ENCODE results near the gene UBXN10. TPM values are rescaled to one million over a fixed set of nuclear protein-coding genes. Genes with fewer than 3 reads are reported as not detected.

UBXN10 gene
- total RNA-seq, 2 experiments from 2014 or later, result 0.22 to 0.44 TPM

DNA sequence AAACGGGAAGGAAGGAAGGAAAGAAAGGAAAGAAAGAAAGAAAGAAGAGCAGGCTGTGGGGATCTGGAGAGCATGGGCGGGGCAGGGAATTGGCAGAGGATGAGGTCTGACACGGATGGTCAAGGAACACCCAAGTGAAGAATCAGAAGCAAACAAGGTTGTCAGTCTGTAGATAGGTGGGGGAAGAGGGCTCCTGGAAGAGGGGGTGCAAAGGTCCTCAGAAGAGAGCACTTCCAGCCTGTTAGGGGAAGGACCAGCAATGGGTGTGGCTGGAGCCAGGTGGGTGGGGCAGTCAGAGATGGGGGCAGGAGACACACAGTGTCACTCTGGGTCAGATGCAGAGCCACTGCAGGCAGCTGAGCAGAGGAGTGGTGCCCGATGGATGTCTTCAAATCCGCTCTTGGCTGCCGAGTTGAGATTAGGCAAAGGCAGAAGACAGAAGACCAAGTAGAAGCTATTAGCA, 11.5 kb downstream of the UBXN10 start:
- peaks cover 4% of the 10 kb centered on the region for H3K4me1 ChIP-seq (ENCODE audit: insufficient read depth, low read length)
- no peaks in the 10 kb centered on the region for H3K36me3 ChIP-seq (ENCODE audit: insufficient read depth, low read length)
- intact Hi-C loops (cut with DNase I, micrococcal nuclease), result loop anchor here in 1 of 2 experiments (5.0 to 10.0 kb wide), 2 partner anchors 223 to 295 kb away; partner anchors contain the start of gene PLA2G2A
- H3K9me3 ChIP-seq (ENCODE audit: control insufficient read depth in 1 of 2, insufficient read depth in 1 of 2, low read length in 2 of 2), result no peaks in the 10 kb centered on the region
- Mint-ChIP-seq H3K27ac (no peak overlapping the region), H3K4me3 (no peak overlapping the region), H3K4me1 (ENCODE audit: low read depth) (no peaks in the 10 kb centered on the region), H3K9me3 (no peaks in the 10 kb centered on the region), H3K27me3 (peaks cover 10% of the 10 kb centered on the region), H3K36me3 (ENCODE audit: low read depth) (no peaks in the 10 kb centered on the region)
- ChIA-PET CTCF (no interaction called here), POLR2A (no interaction called here)
- no peak overlapping the region for H3K27ac ChIP-seq (ENCODE audit: low read depth in 1 of 2, low read length in 2 of 2)
- H3K4me3 ChIP-seq (ENCODE audit: low read length), result no peak overlapping the region
- TF ChIP-seq, protein P1, sequence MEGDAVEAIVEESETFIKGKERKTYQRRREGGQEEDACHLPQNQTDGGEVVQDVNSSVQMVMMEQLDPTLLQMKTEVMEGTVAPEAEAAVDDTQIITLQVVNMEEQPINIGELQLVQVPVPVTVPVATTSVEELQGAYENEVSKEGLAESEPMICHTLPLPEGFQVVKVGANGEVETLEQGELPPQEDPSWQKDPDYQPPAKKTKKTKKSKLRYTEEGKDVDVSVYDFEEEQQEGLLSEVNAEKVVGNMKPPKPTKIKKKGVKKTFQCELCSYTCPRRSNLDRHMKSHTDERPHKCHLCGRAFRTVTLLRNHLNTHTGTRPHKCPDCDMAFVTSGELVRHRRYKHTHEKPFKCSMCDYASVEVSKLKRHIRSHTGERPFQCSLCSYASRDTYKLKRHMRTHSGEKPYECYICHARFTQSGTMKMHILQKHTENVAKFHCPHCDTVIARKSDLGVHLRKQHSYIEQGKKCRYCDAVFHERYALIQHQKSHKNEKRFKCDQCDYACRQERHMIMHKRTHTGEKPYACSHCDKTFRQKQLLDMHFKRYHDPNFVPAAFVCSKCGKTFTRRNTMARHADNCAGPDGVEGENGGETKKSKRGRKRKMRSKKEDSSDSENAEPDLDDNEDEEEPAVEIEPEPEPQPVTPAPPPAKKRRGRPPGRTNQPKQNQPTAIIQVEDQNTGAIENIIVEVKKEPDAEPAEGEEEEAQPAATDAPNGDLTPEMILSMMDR (IDR thresholded peaks at IDR 0.05), result no peak
- no peak for DNase-seq
- ATAC-seq (ENCODE audit: poor library complexity), result no peak
- peaks cover 0 to 2% of the 10 kb centered on the region in 2 experiments for H3K27me3 ChIP-seq (ENCODE audit: control insufficient read depth in 1 of 2, insufficient read depth in 2 of 2, low read length in 2 of 2)

DNA sequence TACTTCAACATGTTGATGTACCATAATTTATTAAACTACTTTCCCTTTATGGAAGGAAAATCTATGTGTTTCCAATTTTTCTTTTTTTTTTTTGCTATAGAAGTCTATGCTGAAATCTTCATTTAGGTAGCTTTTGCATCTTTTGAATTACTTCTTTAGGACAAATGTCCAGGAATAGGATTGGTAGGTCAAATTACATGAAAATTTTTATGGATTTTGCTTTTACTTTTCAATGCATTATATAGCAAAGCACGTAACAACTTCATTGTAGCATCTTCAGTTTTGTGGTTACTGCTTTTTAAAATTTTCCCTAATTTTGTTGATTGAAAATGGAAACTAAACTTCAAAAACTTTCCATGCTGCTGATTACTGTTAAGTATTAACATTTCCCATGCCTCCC, 12.4 kb downstream of the UBXN10 start:
- no peaks in the 10 kb centered on the region for H3K36me3 Mint-ChIP-seq (ENCODE audit: low read depth)
- ChIA-PET POLR2A (no interaction called here), CTCF (no interaction called here)
- H3K27ac Mint-ChIP-seq, result no peak overlapping the region
- H3K4me3 ChIP-seq (ENCODE audit: low read length), result no peak overlapping the region
- peaks cover 0 to 2% of the 10 kb centered on the region in 2 experiments for H3K27me3 ChIP-seq (ENCODE audit: control insufficient read depth in 1 of 2, insufficient read depth in 2 of 2, low read length in 2 of 2)
- H3K9me3 Mint-ChIP-seq, result no peaks in the 10 kb centered on the region
- TF ChIP-seq, protein P1 (IDR thresholded peaks at IDR 0.05), result no peak
- intact Hi-C loops (cut with DNase I, micrococcal nuclease), result loop anchor here in 1 of 2 experiments (5.0 to 10.0 kb wide), 2 partner anchors 223 to 294 kb away; partner anchors contain the start of gene PLA2G2A
- no peak overlapping the region for H3K27ac ChIP-seq (ENCODE audit: low read depth in 1 of 2, low read length in 2 of 2)
- H3K36me3 ChIP-seq (ENCODE audit: insufficient read depth, low read length), result no peaks in the 10 kb centered on the region
- H3K4me3 Mint-ChIP-seq, result no peak overlapping the region
- H3K9me3 ChIP-seq (ENCODE audit: control insufficient read depth in 1 of 2, insufficient read depth in 1 of 2, low read length in 2 of 2), result no peaks in the 10 kb centered on the region
- no peaks in the 10 kb centered on the region for H3K4me1 Mint-ChIP-seq (ENCODE audit: low read depth)
- H3K27me3 Mint-ChIP-seq, result peaks cover 10% of the 10 kb centered on the region
- H3K4me1 ChIP-seq (ENCODE audit: insufficient read depth, low read length), result peaks cover 4% of the 10 kb centered on the region
- ATAC-seq (ENCODE audit: poor library complexity), result no peak
- no peak for DNase-seq

DNA sequence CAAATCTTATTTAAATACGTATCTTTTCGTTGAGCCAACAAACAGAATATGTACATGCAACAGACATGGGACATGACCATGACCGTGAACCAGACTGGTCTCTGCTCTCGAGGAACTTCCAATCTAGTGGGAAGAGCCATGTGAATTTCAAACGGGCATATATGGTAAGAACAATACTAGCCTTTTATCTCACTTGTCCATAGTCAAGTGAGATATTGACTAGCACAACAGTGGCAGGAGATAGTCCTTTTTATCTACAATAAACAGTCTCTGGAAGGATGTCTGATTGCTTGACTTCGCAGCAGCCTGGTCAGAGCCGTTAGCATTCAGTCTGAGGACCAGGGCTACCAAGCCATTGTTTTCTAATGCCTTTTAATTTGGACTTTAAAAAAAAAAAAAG, 13.0 kb downstream of the UBXN10 start:
- ATAC-seq (ENCODE audit: poor library complexity) (no peak), DNase-seq (no peak)
- Mint-ChIP-seq H3K27ac (no peak overlapping the region), H3K9me3 (no peaks in the 10 kb centered on the region), H3K4me3 (no peak overlapping the region), H3K27me3 (peaks cover 13% of the 10 kb centered on the region), H3K4me1 (ENCODE audit: low read depth) (no peaks in the 10 kb centered on the region), H3K36me3 (ENCODE audit: low read depth) (no peaks in the 10 kb centered on the region)
- POLR2A ChIA-PET, result no interaction called here
- peaks cover 4% of the 10 kb centered on the region for H3K4me1 ChIP-seq (ENCODE audit: insufficient read depth, low read length)
- CTCF ChIA-PET, result no interaction called here
- no peaks in the 10 kb centered on the region for H3K36me3 ChIP-seq (ENCODE audit: insufficient read depth, low read length)
- peaks cover 0 to 2% of the 10 kb centered on the region in 2 experiments for H3K27me3 ChIP-seq (ENCODE audit: control insufficient read depth in 1 of 2, insufficient read depth in 2 of 2, low read length in 2 of 2)
- no peak overlapping the region for H3K4me3 ChIP-seq (ENCODE audit: low read length)
- intact Hi-C loops (cut with DNase I, micrococcal nuclease), result loop anchor here in 1 of 2 experiments (5.0 to 10.0 kb wide), 2 partner anchors 224 to 293 kb away; partner anchors contain the start of gene PLA2G2A
- no peak overlapping the region for H3K27ac ChIP-seq (ENCODE audit: low read depth in 1 of 2, low read length in 2 of 2)
- H3K9me3 ChIP-seq (ENCODE audit: control insufficient read depth in 1 of 2, insufficient read depth in 1 of 2, low read length in 2 of 2), result no peaks in the 10 kb centered on the region
- TF ChIP-seq, protein P1 (IDR thresholded peaks at IDR 0.05), result no peak

Data from CD4-positive, alpha-beta T cell (primary cell).